Neural cell (in vitro differentiated cells): ENCODE results near the gene TNNI3. TPM values are rescaled to one million over a fixed set of nuclear protein-coding genes. Genes with fewer than 3 reads are reported as not detected.
"Not testable (repeated sequence)": the region's sequence is repeated elsewhere in the genome, so short reads cannot be mapped to it uniquely, and the experiment has no call there.

Experiments used
- H2AFZ ChIP-seq: fragments of 200-600, 300-800 bp; sonication (generic), shearing (Covaris generic); 2 replicates; pipeline ENCODE4 v1.6.0; 2014; ENCODE audit warnings: low read depth, mild to moderate bottlenecking, antibody characterized with exemption, low read length, moderate library complexity
- H3F3A ChIP-seq: fragments of 200-600 bp; shearing (Covaris generic); 2 replicates; pipeline ENCODE4 v1.6.1; 2016; ENCODE audit warnings: mild to moderate bottlenecking, moderate library complexity, mixed read lengths, antibody characterized with exemption, low read length; ENCODE audit not compliant: insufficient read depth, poor library complexity, severe bottlenecking
- H3K27ac ChIP-seq: fragments of 200-600, 300-800 bp; sonication (generic), shearing (Covaris generic); 2 replicates; pipeline ENCODE4 v1.5.1; 2014; ENCODE audit warnings: mild to moderate bottlenecking, low read length, moderate library complexity
- H3K27me3 ChIP-seq: fragments of 300-800, 200-600 bp; sonication (generic), shearing (Covaris generic); 2 replicates; pipeline ENCODE4 v1.6.0; 2014; ENCODE audit warnings: mild to moderate bottlenecking, low read depth, low read length, moderate library complexity; ENCODE audit not compliant: insufficient read depth
- H3K36me3 ChIP-seq: fragments of 300-800, 200-600 bp; sonication (generic), shearing (Covaris generic); 2 replicates; pipeline ENCODE4 v1.5.1; 2014; ENCODE audit warnings: mild to moderate bottlenecking, antibody characterized with exemption, low read length, moderate library complexity; ENCODE audit not compliant: insufficient read depth
- H3K4me2 ChIP-seq: fragments of 300-800, 200-600 bp; sonication (generic), shearing (Covaris generic); 2 replicates; pipeline ENCODE4 v1.6.0; 2014; ENCODE audit warnings: mild to moderate bottlenecking, low read length
- H3K4me3 ChIP-seq: fragments of 300-800, 200-600 bp; sonication (generic), shearing (Covaris generic); 2 replicates; pipeline ENCODE4 v1.5.1; 2014; ENCODE audit warnings: mild to moderate bottlenecking, low read length, moderate library complexity
- H3K79me2 ChIP-seq: fragments of 200-600 bp; shearing (Covaris generic); replicated peaks from 2 replicates; pipeline ENCODE4 v1.6.0; 2014; ENCODE audit warnings: mild to moderate bottlenecking, low read length, moderate library complexity; ENCODE audit not compliant: insufficient read depth
- H3K9ac ChIP-seq: fragments of 300-800, 200-600 bp; sonication (generic), shearing (Covaris generic); 2 replicates; pipeline ENCODE4 v1.6.1; 2016; ENCODE audit warnings: mild to moderate bottlenecking, low read length, mixed read lengths
- H3K9me2 ChIP-seq: fragments of 200-600 bp; shearing (Covaris generic); 2 replicates; pipeline ENCODE4 v1.6.1; 2016; ENCODE audit warnings: mild to moderate bottlenecking, low read length, mixed read lengths; ENCODE audit not compliant: insufficient read depth
- H3K9me3 ChIP-seq: fragments of 200-600, 300-800 bp; sonication (generic), shearing (Covaris generic); 2 replicates; pipeline ENCODE4 v1.6.1; 2016; ENCODE audit warnings: mild to moderate bottlenecking, mixed run types, low read length, moderate library complexity, mixed read lengths
- H4K20me1 ChIP-seq: fragments of 200-600 bp; shearing (Covaris generic); 2 replicates; pipeline ENCODE4 v1.6.1; 2016; ENCODE audit warnings: mild to moderate bottlenecking, mixed run types; ENCODE audit not compliant: insufficient read depth
- CTCF ChIP-seq: fragments of 450-650 bp; IDR thresholded peaks from 2 replicates; pipeline ENCODE4 v1.5.1; 2014; ENCODE audit warnings: antibody characterized with exemption, mild to moderate bottlenecking, moderate library complexity; ENCODE audit not compliant: poor library complexity, severe bottlenecking
- EP300 ChIP-seq: fragments of 450-650 bp; conservative IDR thresholded peaks from 2 replicates; pipeline ENCODE4 v1.6.1; 2014; ENCODE audit warnings: antibody characterized with exemption, mild to moderate bottlenecking, moderate library complexity; ENCODE audit not compliant: poor library complexity, severe bottlenecking
- EZH2 ChIP-seq: fragments of 200-600, 300-800 bp; shearing (Covaris generic), sonication (generic); IDR thresholded peaks from 2 replicates; pipeline ENCODE4 v1.6.1; 2014; ENCODE audit warnings: antibody characterized with exemption, low read length, borderline replicate concordance, mild to moderate bottlenecking; ENCODE audit not compliant: insufficient read depth, poor library complexity, severe bottlenecking
- MXI1 ChIP-seq: fragments of 450-650 bp; conservative IDR thresholded peaks from 2 replicates; pipeline ENCODE4 v1.6.1; 2014; ENCODE audit warnings: antibody characterized with exemption, mild to moderate bottlenecking; ENCODE audit not compliant: poor library complexity, severe bottlenecking
- POLR2AphosphoS5 ChIP-seq: IDR thresholded peaks from 2 replicates; pipeline ENCODE4 v1.6.1; 2012
- RAD21 ChIP-seq: fragments of 450-650 bp; conservative IDR thresholded peaks from 2 replicates; pipeline ENCODE4 v1.6.1; 2014; ENCODE audit warnings: antibody characterized with exemption, mild to moderate bottlenecking, moderate library complexity
- REST ChIP-seq: IDR thresholded peaks from 2 replicates; pipeline ENCODE4 v1.6.1; 2012; ENCODE audit warnings: borderline replicate concordance
- SMC3 ChIP-seq: fragments of 450-650 bp; conservative IDR thresholded peaks from 2 replicates; pipeline ENCODE4 v1.6.1; 2014; ENCODE audit warnings: antibody characterized with exemption, mild to moderate bottlenecking, moderate library complexity; ENCODE audit not compliant: poor library complexity
- TAF1 ChIP-seq: IDR thresholded peaks from 2 replicates; pipeline ENCODE4 v1.6.1; 2012; ENCODE audit warnings: low read depth
- polyA plus RNA-seq: library from polyadenylated mRNA; depleted of rRNA; stranded (reverse); fragments of >200 nt; gene quantifications from 2 replicates; pipeline ENCODE4 v1.2.3, GENCODE V29; 2014

The TNNI3 gene
- polyA plus RNA-seq, 1 donor from 2014 or later = 22.5 TPM

- H3K9ac ChIP-seq = no peak overlapping the region
- H3K36me3 ChIP-seq = no peaks in the 10 kb centered on the region
- no peak overlapping the region for H3K4me2 ChIP-seq
- no peak overlapping the region for H3K27ac ChIP-seq
- H2AFZ ChIP-seq = no peak overlapping the region
- no peaks in the 10 kb centered on the region for H3F3A ChIP-seq
- peaks cover 38% of the 10 kb centered on the region for H3K79me2 ChIP-seq
- TF ChIP-seq SMC3 (no peak), REST (no peak), POLR2AphosphoS5 (no peak), EP300 (no peak), EZH2 (no peak), TAF1 (no peak), RAD21 (no peak), MXI1 (no peak), CTCF (no peak)
- no peaks in the 10 kb centered on the region for H3K27me3 ChIP-seq
- no peaks in the 10 kb centered on the region for H3K9me2 ChIP-seq
- no peaks in the 10 kb centered on the region for H3K9me3 ChIP-seq
- no peak overlapping the region for H3K4me3 ChIP-seq
- peaks cover 5% of the 10 kb centered on the region for H4K20me1 ChIP-seq
Observed at GRCh38 chr19:55111238-55111831, 46.2 kb downstream of the TNNI3 start.

GRCh38 chr19:55109527-55110291, 47.8 kb downstream of the TNNI3 start:
- Histone ChIP-seq H3K4me2 (no peak overlapping the region), H3K79me2 (peaks cover 24% of the 10 kb centered on the region), H3K9me3 (no peaks in the 10 kb centered on the region), H4K20me1 (peaks cover under 1% of the 10 kb centered on the region), H3K27ac (no peak overlapping the region), H3K27me3 (no peaks in the 10 kb centered on the region), H3F3A (no peaks in the 10 kb centered on the region), H2AFZ (no peak overlapping the region), H3K4me3 (no peak overlapping the region), H3K9ac (no peak overlapping the region), H3K36me3 (no peaks in the 10 kb centered on the region), H3K9me2 (no peaks in the 10 kb centered on the region)
- TF ChIP-seq TAF1 = no peak
- TF ChIP-seq EP300 = no peak
- no peak for TF ChIP-seq POLR2AphosphoS5
- TF ChIP-seq REST = no peak
- no peak for TF ChIP-seq MXI1
- TF ChIP-seq EZH2 = no peak
- no peak for TF ChIP-seq SMC3
- no peak for TF ChIP-seq CTCF
- TF ChIP-seq RAD21 = no peak

GRCh38 chr19:55107252-55107651, 50.3 kb downstream of the TNNI3 start:
- not testable (repeated sequence) for H3K79me2 ChIP-seq, H3K27ac ChIP-seq, H2AFZ ChIP-seq, H3K4me3 ChIP-seq, H3K9me2 ChIP-seq, H3K4me2 ChIP-seq, H3K9ac ChIP-seq, H3K9me3 ChIP-seq, H3K27me3 ChIP-seq, H4K20me1 ChIP-seq, H3K36me3 ChIP-seq, H3F3A ChIP-seq
